ENCODE measurements around the gene CAMKMT. TPM values are rescaled to one million over a fixed set of nuclear protein-coding genes. Genes with fewer than 3 reads are reported as not detected.

CAMKMT gene
- total and polyA plus RNA-seq, 2 donors (not counting 1 experiment from before 2014, with no cell fraction given), result 6.2 to 23.3 TPM

DNA sequence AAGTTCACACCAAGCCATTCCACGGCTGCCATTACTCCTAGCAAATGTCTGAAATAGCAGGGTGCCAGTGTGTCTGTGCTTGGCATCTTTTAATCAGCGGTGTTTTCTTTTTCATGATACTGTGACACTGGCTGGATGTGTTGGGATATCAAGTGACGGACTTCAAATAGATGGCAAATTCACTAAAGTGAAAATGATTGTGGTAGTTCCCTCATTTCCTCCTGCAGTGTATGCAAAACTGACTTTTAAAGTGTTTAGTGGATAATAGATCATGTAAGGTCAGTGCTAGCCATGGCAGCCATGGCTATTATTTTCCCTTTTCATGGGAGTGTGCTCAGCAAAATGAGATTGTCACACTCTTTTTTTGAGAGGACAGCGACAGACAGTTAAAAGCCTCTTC, 318.2 kb downstream of the CAMKMT start:
- H3K4me3 Mint-ChIP-seq, result no peak overlapping the region
- WGBS (ENCODE audit: insufficient coverage), result 100% methylated on average over 1 of the region's 4 CpGs
- intact Hi-C loops (cut with micrococcal nuclease), result no loop called here
- H3K9me3 Mint-ChIP-seq (ENCODE audit: insufficient read depth), result no peaks in the 10 kb centered on the region
- H3K27ac ChIP-seq (ENCODE audit: low read length in 2 of 2), result no peak overlapping the region
- H4K20me1 ChIP-seq (ENCODE audit: control insufficient read depth, insufficient read depth, low read length, poor library complexity, severe bottlenecking), result no peaks in the 10 kb centered on the region
- H3K9ac ChIP-seq (ENCODE audit: low read length), result no peak overlapping the region
- no peak overlapping the region for H3K4me2 ChIP-seq (replicated peaks; ENCODE audit: low read depth, low read length, poor library complexity, severe bottlenecking)
- no peaks in the 10 kb centered on the region for H3K27me3 Mint-ChIP-seq
- ATAC-seq (ENCODE audit: low read depth) (no peak), DNase-seq (no peak)
- TF ChIP-seq EZH2 (IDR thresholded peaks at IDR 0.05; ENCODE audit: borderline replicate concordance, insufficient read depth, low read depth, low read length, poor library complexity, severe bottlenecking), result no peak
- no peaks in the 10 kb centered on the region for H3K36me3 ChIP-seq (replicated peaks in 1 of 2; ENCODE audit: control extremely low read depth in 1 of 2, control insufficient read depth in 1 of 2, extremely low read depth in 1 of 2, insufficient read depth in 2 of 2, low read length in 1 of 2)
- no peaks in the 10 kb centered on the region for H3K4me1 Mint-ChIP-seq
- H3K4me1 ChIP-seq (ENCODE audit: control insufficient read depth in 2 of 2, insufficient read depth in 2 of 2, low read length in 2 of 2), result no peaks in the 10 kb centered on the region
- no peak overlapping the region for H3K4me3 ChIP-seq (ENCODE audit: control extremely low read depth in 1 of 5, extremely low read depth in 1 of 5, insufficient read depth in 1 of 5, low read depth in 2 of 5, low read length in 4 of 5)
- no peaks in the 10 kb centered on the region for H3K79me2 ChIP-seq (ENCODE audit: control insufficient read depth, insufficient read depth, low read length)
- ChIA-PET POLR2A (no interaction called here), CTCF (no interaction called here)
- H3K27me3 ChIP-seq (replicated peaks in 1 of 4; ENCODE audit: control extremely low read depth in 1 of 4, control insufficient read depth in 3 of 4, insufficient read depth in 4 of 4, low read length in 3 of 4), result no peaks in the 10 kb centered on the region
- H3K27ac Mint-ChIP-seq, result no peak overlapping the region
- no peak overlapping the region for H2AFZ ChIP-seq (ENCODE audit: insufficient read depth, low read depth, low read length, poor library complexity, severe bottlenecking)
- no peaks in the 10 kb centered on the region for H3K9me3 ChIP-seq (ENCODE audit: control extremely low read depth in 1 of 3, control insufficient read depth in 2 of 3, insufficient read depth in 1 of 3, low read length in 2 of 3)

DNA sequence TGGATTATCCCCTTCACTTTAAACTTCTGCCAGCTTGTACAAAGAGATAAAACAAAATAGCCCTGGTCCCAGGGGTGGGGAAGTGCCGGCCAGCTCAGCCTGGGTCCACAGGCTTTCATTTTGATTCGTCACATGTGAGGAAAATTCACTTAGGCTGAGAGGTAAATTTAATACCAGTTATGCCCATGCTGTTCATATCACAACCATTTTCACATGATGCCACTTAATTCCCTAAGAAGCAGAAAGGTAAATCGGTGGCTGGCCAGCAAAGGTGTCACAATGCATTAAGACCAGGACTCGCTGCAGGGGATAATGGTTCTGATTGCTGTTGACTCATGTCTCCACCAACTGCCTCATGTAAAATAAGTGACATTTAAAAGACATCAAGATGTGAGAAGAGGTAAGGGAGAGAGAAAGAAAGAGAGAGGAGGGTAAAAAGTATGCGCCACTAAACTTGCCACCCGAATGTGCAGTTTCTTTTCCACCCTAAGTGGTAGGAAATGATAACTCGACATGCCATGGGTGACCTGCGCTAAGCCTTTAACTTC, 318.8 kb downstream of the CAMKMT start:
- Histone ChIP-seq H3K9ac (ENCODE audit: low read length) (no peak overlapping the region), H3K79me2 (ENCODE audit: control insufficient read depth, insufficient read depth, low read length) (no peaks in the 10 kb centered on the region), H3K27ac (ENCODE audit: low read length in 2 of 2) (no peak overlapping the region), H3K9me3 (ENCODE audit: control extremely low read depth in 1 of 3, control insufficient read depth in 2 of 3, insufficient read depth in 1 of 3, low read length in 2 of 3) (no peaks in the 10 kb centered on the region), H3K4me2 (replicated peaks; ENCODE audit: low read depth, low read length, poor library complexity, severe bottlenecking) (no peak overlapping the region), H3K36me3 (replicated peaks in 1 of 2; ENCODE audit: control extremely low read depth in 1 of 2, control insufficient read depth in 1 of 2, extremely low read depth in 1 of 2, insufficient read depth in 2 of 2, low read length in 1 of 2) (no peaks in the 10 kb centered on the region), H4K20me1 (ENCODE audit: control insufficient read depth, insufficient read depth, low read length, poor library complexity, severe bottlenecking) (no peaks in the 10 kb centered on the region), H2AFZ (ENCODE audit: insufficient read depth, low read depth, low read length, poor library complexity, severe bottlenecking) (no peak overlapping the region), H3K27me3 (replicated peaks in 1 of 4; ENCODE audit: control extremely low read depth in 1 of 4, control insufficient read depth in 3 of 4, insufficient read depth in 4 of 4, low read length in 3 of 4) (no peaks in the 10 kb centered on the region), H3K4me1 (ENCODE audit: control insufficient read depth in 2 of 2, insufficient read depth in 2 of 2, low read length in 2 of 2) (no peaks in the 10 kb centered on the region), H3K4me3 (ENCODE audit: control extremely low read depth in 1 of 5, extremely low read depth in 1 of 5, insufficient read depth in 1 of 5, low read depth in 2 of 5, low read length in 4 of 5) (no peak overlapping the region)
- ChIA-PET POLR2A (no interaction called here), CTCF (no interaction called here)
- no peaks in the 10 kb centered on the region for H3K9me3 Mint-ChIP-seq (ENCODE audit: insufficient read depth)
- DNase-seq (no peak), ATAC-seq (ENCODE audit: low read depth) (no peak)
- H3K27me3 Mint-ChIP-seq, result no peaks in the 10 kb centered on the region
- WGBS (ENCODE audit: insufficient coverage), result 90% methylated on average over 2 of the region's 8 CpGs
- no peak overlapping the region for H3K4me3 Mint-ChIP-seq
- H3K27ac Mint-ChIP-seq, result no peak overlapping the region
- intact Hi-C loops (cut with micrococcal nuclease), result no loop called here
- no peak for TF ChIP-seq EZH2 (IDR thresholded peaks at IDR 0.05; ENCODE audit: borderline replicate concordance, insufficient read depth, low read depth, low read length, poor library complexity, severe bottlenecking)
- TF ChIP-seq, protein P1, sequence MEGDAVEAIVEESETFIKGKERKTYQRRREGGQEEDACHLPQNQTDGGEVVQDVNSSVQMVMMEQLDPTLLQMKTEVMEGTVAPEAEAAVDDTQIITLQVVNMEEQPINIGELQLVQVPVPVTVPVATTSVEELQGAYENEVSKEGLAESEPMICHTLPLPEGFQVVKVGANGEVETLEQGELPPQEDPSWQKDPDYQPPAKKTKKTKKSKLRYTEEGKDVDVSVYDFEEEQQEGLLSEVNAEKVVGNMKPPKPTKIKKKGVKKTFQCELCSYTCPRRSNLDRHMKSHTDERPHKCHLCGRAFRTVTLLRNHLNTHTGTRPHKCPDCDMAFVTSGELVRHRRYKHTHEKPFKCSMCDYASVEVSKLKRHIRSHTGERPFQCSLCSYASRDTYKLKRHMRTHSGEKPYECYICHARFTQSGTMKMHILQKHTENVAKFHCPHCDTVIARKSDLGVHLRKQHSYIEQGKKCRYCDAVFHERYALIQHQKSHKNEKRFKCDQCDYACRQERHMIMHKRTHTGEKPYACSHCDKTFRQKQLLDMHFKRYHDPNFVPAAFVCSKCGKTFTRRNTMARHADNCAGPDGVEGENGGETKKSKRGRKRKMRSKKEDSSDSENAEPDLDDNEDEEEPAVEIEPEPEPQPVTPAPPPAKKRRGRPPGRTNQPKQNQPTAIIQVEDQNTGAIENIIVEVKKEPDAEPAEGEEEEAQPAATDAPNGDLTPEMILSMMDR (IDR thresholded peaks at IDR 0.05), result no peak
- H3K4me1 Mint-ChIP-seq, result peaks cover 2% of the 10 kb centered on the region

Measured in B cell (primary cell).